ENCODE results near the gene FMOD. TPM values are rescaled to one million over a fixed set of nuclear protein-coding genes. Genes with fewer than 3 reads are reported as not detected.
A peak's percentile ranks its signal among the peaks of the same experiment; 100 is the strongest.

Gene FMOD
- total and polyA plus RNA-seq, 2 donors (not counting 1 experiment from before 2014, with no cell fraction given): 3.3 to 9.0 TPM

GRCh38 chr1:203306965-203307541, 43.9 kb downstream of the FMOD start:
- peak overlapping the region; percentile 70 for H3K27ac ChIP-seq (ENCODE audit: insufficient read depth, low read length)

DNA sequence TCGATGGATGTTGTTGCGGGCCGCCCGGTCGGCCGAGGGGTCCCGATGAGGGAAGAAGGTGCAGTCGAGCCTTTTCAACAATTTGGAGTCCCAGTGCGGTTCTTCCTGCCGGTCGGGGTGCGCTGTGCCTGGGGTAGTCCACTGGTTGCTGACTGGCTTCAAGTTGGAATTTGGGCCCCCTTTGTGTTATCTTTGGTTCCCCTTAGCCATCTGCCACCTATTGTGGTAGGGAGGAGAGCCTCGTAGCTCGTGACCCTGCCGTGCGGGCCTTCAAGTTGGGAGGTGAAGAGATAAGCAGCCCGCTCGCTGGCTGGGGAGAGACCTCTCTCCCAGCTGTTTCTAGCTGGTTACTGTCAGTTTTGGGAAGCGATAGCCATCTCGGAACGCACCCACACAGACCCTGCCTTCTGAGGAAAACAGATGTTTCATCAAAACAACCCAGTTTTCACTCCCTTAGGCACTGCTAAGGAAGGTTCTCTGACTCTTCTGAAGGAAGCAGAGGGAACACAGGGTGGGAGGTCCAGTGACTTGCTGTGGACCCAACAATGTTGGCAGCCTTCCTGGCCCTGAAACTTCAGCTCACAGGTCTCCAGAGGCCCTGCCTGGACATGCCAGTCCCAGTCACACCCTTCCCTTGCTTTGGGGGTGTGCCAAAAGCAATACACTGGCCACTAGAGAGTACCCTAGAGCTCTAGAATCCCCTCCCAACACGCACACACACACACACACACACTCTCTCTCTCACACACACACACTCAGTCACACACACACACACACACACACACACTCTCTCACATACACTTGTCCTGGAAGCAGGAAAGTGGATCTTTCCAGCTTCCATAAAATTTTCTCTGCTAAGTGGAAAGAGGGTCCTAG, 44.6 kb downstream of the FMOD start:
- TF ChIP-seq EZH2 (IDR thresholded peaks at IDR 0.05; ENCODE audit: low read length, missing control alignments) (no peak), CTCF (conservative IDR thresholded peaks at IDR 0.05 in 1 of 2, IDR thresholded peaks at IDR 0.05 in 1 of 2; ENCODE audit: low read depth in 1 of 2, low read length in 2 of 2) (peak in 1 of 2 donors; percentile 18)
- peak; percentile 86 to 93 for DNase-seq (ENCODE audit: low read depth in 2 of 2)
- H3K9me3 ChIP-seq (ENCODE audit: control insufficient read depth, insufficient read depth, low read depth, low read length): no peaks in the 10 kb centered on the region
- H3K4me2 ChIP-seq (ENCODE audit: extremely low read depth, insufficient read depth, low read length): peak overlapping the region; percentile 86
- H3K27me3 ChIP-seq (ENCODE audit: control insufficient read depth, insufficient read depth, low read length): peaks cover 3% of the 10 kb centered on the region
- no peaks in the 10 kb centered on the region for H4K20me1 ChIP-seq (ENCODE audit: control insufficient read depth, extremely low read depth, insufficient read depth, low read length)
- peak overlapping the region; percentile 34 for H2AFZ ChIP-seq (ENCODE audit: low read length)
- H3K79me2 ChIP-seq (ENCODE audit: control insufficient read depth, insufficient read depth, low read length): no peaks in the 10 kb centered on the region
- H3K27ac ChIP-seq (ENCODE audit: insufficient read depth, low read length): peak overlapping the region; percentile 70
- H3K4me1 ChIP-seq (ENCODE audit: control insufficient read depth, extremely low read depth, insufficient read depth, low read length): peaks cover 2% of the 10 kb centered on the region
- peak overlapping the region; percentile 63 to 95 (median 80) for H3K4me3 ChIP-seq (replicated peaks in 1 of 4; ENCODE audit: control extremely low read depth in 1 of 4, insufficient read depth in 1 of 4, low read depth in 3 of 4, low read length in 4 of 4)
- peak overlapping the region; percentile 74 for H3K9ac ChIP-seq (ENCODE audit: insufficient read depth, low read length)
- H3K36me3 ChIP-seq (ENCODE audit: control insufficient read depth, insufficient read depth, low read length): no peaks in the 10 kb centered on the region

More at GRCh38 chr1:203306965-203307541, 43.9 kb downstream of the FMOD start:
- peak overlapping the region; percentile 63 to 95 (median 80) for H3K4me3 ChIP-seq (replicated peaks in 1 of 4; ENCODE audit: control extremely low read depth in 1 of 4, insufficient read depth in 1 of 4, low read depth in 3 of 4, low read length in 4 of 4)
- peaks cover 2% of the 10 kb centered on the region for H3K4me1 ChIP-seq (ENCODE audit: control insufficient read depth, extremely low read depth, insufficient read depth, low read length)
- no peaks in the 10 kb centered on the region for H3K79me2 ChIP-seq (ENCODE audit: control insufficient read depth, insufficient read depth, low read length)
- peaks cover 2% of the 10 kb centered on the region for H3K27me3 ChIP-seq (ENCODE audit: control insufficient read depth, insufficient read depth, low read length)
- DNase-seq (ENCODE audit: low read depth in 2 of 2): peak in 1 of 2 donors; percentile 45
- no peaks in the 10 kb centered on the region for H3K9me3 ChIP-seq (ENCODE audit: control insufficient read depth, insufficient read depth, low read depth, low read length)
- H4K20me1 ChIP-seq (ENCODE audit: control insufficient read depth, extremely low read depth, insufficient read depth, low read length): no peaks in the 10 kb centered on the region
- peak overlapping the region; percentile 86 for H3K4me2 ChIP-seq (ENCODE audit: extremely low read depth, insufficient read depth, low read length)
- no peak overlapping the region for H3K9ac ChIP-seq (ENCODE audit: insufficient read depth, low read length)
- no peak overlapping the region for H2AFZ ChIP-seq (ENCODE audit: low read length)
- H3K36me3 ChIP-seq (ENCODE audit: control insufficient read depth, insufficient read depth, low read length): no peaks in the 10 kb centered on the region
- TF ChIP-seq CTCF (conservative IDR thresholded peaks at IDR 0.05 in 1 of 2, IDR thresholded peaks at IDR 0.05 in 1 of 2; ENCODE audit: low read depth in 1 of 2, low read length in 2 of 2) (no peak), EZH2 (IDR thresholded peaks at IDR 0.05; ENCODE audit: low read length, missing control alignments) (no peak)

DNA sequence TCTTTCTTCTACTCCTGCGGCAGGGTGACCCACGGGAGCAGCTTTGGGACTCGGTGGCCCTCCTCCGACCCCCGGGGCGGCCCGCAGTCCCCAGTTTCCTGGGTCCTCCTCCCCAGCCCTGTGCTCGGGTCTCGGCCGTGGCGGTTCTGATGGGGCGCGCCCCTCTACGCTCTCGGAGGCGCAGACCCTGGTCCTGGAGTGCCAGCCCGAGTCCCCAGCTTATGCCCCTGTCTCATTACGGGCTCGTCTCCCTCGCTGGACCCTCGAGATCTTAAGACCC, 45.2 kb downstream of the FMOD start:
- Histone ChIP-seq H3K4me1 (ENCODE audit: control insufficient read depth, extremely low read depth, insufficient read depth, low read length) (peaks cover 2% of the 10 kb centered on the region), H3K27me3 (ENCODE audit: control insufficient read depth, insufficient read depth, low read length) (peaks cover 8% of the 10 kb centered on the region), H3K4me3 (replicated peaks in 1 of 4; ENCODE audit: control extremely low read depth in 1 of 4, insufficient read depth in 1 of 4, low read depth in 3 of 4, low read length in 4 of 4) (peak overlapping the region; percentile 63 to 95 (median 80)), H3K27ac (ENCODE audit: insufficient read depth, low read length) (peak overlapping the region; percentile 70), H2AFZ (ENCODE audit: low read length) (no peak overlapping the region), H3K79me2 (ENCODE audit: control insufficient read depth, insufficient read depth, low read length) (no peaks in the 10 kb centered on the region), H3K9me3 (ENCODE audit: control insufficient read depth, insufficient read depth, low read depth, low read length) (no peaks in the 10 kb centered on the region), H3K4me2 (ENCODE audit: extremely low read depth, insufficient read depth, low read length) (peak overlapping the region; percentile 86), H3K9ac (ENCODE audit: insufficient read depth, low read length) (peak overlapping the region; percentile 74), H3K36me3 (ENCODE audit: control insufficient read depth, insufficient read depth, low read length) (no peaks in the 10 kb centered on the region), H4K20me1 (ENCODE audit: control insufficient read depth, extremely low read depth, insufficient read depth, low read length) (no peaks in the 10 kb centered on the region)
- TF ChIP-seq EZH2 (IDR thresholded peaks at IDR 0.05; ENCODE audit: low read length, missing control alignments): no peak
- TF ChIP-seq CTCF (conservative IDR thresholded peaks at IDR 0.05 in 1 of 2, IDR thresholded peaks at IDR 0.05 in 1 of 2; ENCODE audit: low read depth in 1 of 2, low read length in 2 of 2): no peak
- no peak for DNase-seq (ENCODE audit: low read depth in 2 of 2)
